Sigmoid colon (tissue), 7 donors: ENCODE data around the gene APOB. TPM values are rescaled to one million over a fixed set of nuclear protein-coding genes. Genes with fewer than 3 reads are reported as not detected.

ENCODE experiments used
- DNase-seq: peaks from one replicate; pipeline ENCODE4 v3.0.0-alpha.2; 2019
- H3K27ac ChIP-seq, 4 donors: fragments of 200-600 bp; sonication (generic); one replicate each; pipeline ENCODE4 v1.5.1; 2016 to 2019; ENCODE audit warnings: mild to moderate bottlenecking in 1 of 4
- H3K27me3 ChIP-seq, 3 donors: fragments of 200-600 bp; sonication (generic); one replicate each; pipeline ENCODE4 v1.5.1; 2019; ENCODE audit warnings: mild to moderate bottlenecking in 1 of 3
- H3K36me3 ChIP-seq, 4 donors: fragments of 200-600 bp; sonication (generic); one replicate each; pipeline ENCODE4 v1.5.1; 2016 to 2019
- H3K4me1 ChIP-seq, 4 donors: fragments of 200-600 bp; sonication (generic); one replicate each; pipeline ENCODE4 v1.5.1; 2017 to 2019
- H3K4me3 ChIP-seq, 4 donors: fragments of 200-600 bp; sonication (generic); one replicate each; pipeline ENCODE4 v1.5.1; 2017 to 2019; ENCODE audit warnings: mild to moderate bottlenecking in 2 of 4, moderate library complexity in 1 of 4
- H3K9me3 ChIP-seq, 4 donors: fragments of 200-600 bp in 3 of 4; sonication (generic) in 3 of 4; one replicate each; pipeline versions ENCODE4 v1.5.1 to v1.6.1; 2013 to 2019
- CTCF ChIP-seq, 4 experiments: fragments of 450-650 bp in 3 of 4; fragments of 200-600 bp in 1 of 4; IDR thresholded peaks; one replicate each; pipeline ENCODE4 v1.5.1; 2016 to 2019; ENCODE audit warnings: antibody characterized with exemption in 4 of 4, mild to moderate bottlenecking in 3 of 4, moderate library complexity in 2 of 4
- EP300 ChIP-seq, 4 donors: sonication (generic); formaldehyde crosslinking; IDR thresholded peaks; one replicate each; pipeline ENCODE4 v1.6.1; 2017; ENCODE audit warnings: antibody characterized with exemption in 4 of 4
- POLR2A ChIP-seq, 2 donors: fragments of 450-650 bp; IDR thresholded peaks; one replicate each; pipeline ENCODE4 v1.6.1; 2016; ENCODE audit warnings: antibody characterized with exemption in 2 of 2, mild to moderate bottlenecking in 2 of 2, moderate library complexity in 2 of 2
- POLR2AphosphoS5 ChIP-seq, 4 donors: sonication (generic); formaldehyde crosslinking; IDR thresholded peaks; one replicate each; pipeline ENCODE4 v1.6.1; 2017; ENCODE audit warnings: antibody characterized with exemption in 4 of 4
- WGBS, 2 donors: extraction: QIAGEN DNeasy Blood & Tissue Kit; methylation state at CpG; one replicate each; pipeline ENCODE4 v1.1.7; 2013; 5-methylcytosine and 5-hydroxymethylcytosine counted together
- intact Hi-C: fragments of 100-400 bp; cut with DNase I; formaldehyde crosslinking; loops from one replicate; pipeline ENCODE4 v1.15.1; 2023
- polyA plus RNA-seq, 3 donors: library from polyadenylated mRNA; stranded (reverse); fragments of 200-250 nt; gene quantifications; one replicate each; pipeline ENCODE4 v1.2.3, GENCODE V29; 2013
- total RNA-seq, 4 donors: library from RNA; depleted of rRNA; stranded (reverse); fragments of >200 nt; gene quantifications; one replicate each; pipeline ENCODE4 v1.1.0, GENCODE V29; 2016
- donor health status: healthy with polysubstance abuse.
- donor health status: Bipolar disorder and iron deficiency.
- donor health status: healthy.

The APOB gene
- total and polyA plus RNA-seq, 7 donors = under 0.01 to 3.6 (median 0.69) TPM; not detected in 1

- TF ChIP-seq POLR2AphosphoS5 (IDR thresholded peaks at IDR 0.05) (no peak), POLR2A (IDR thresholded peaks at IDR 0.05) (no peak), CTCF (IDR thresholded peaks at IDR 0.05) (no peak), EP300 (IDR thresholded peaks at IDR 0.05) (no peak)
- 86% methylated on average over 2 of the region's 2 CpGs for WGBS, 2 donors
- no peak overlapping the region for H3K4me3 ChIP-seq
- DNase-seq = no peak
- intact Hi-C loops = no loop called here
- no peaks in the 10 kb centered on the region for H3K27me3 ChIP-seq
- no peaks in the 10 kb centered on the region for H3K4me1 ChIP-seq
- H3K27ac ChIP-seq = no peak overlapping the region
- H3K36me3 ChIP-seq = no peaks in the 10 kb centered on the region
- no peaks in the 10 kb centered on the region for H3K9me3 ChIP-seq
Measured at GRCh38 chr2:21067859-21068537, 24.1 kb upstream of the APOB start.

- no peak for DNase-seq
- intact Hi-C loops = no loop called here
- H3K9me3 ChIP-seq = no peaks in the 10 kb centered on the region
- H3K27ac ChIP-seq = no peak overlapping the region
- H3K4me1 ChIP-seq = no peaks in the 10 kb centered on the region
- no peak overlapping the region for H3K4me3 ChIP-seq
- WGBS, 2 donors = 49 to 55% methylated on average over 5 of the region's 5 CpGs
- TF ChIP-seq EP300 (IDR thresholded peaks at IDR 0.05) = no peak
- TF ChIP-seq CTCF (IDR thresholded peaks at IDR 0.05) = no peak
- no peak for TF ChIP-seq POLR2A (IDR thresholded peaks at IDR 0.05)
- H3K27me3 ChIP-seq = no peaks in the 10 kb centered on the region
- H3K36me3 ChIP-seq = no peaks in the 10 kb centered on the region
Measured at GRCh38 chr2:21067125-21067524, 23.3 kb upstream of the APOB start.

GRCh38 chr2:21059885-21060610 is 16.2 kb upstream of the APOB start:
- no peaks in the 10 kb centered on the region for H3K4me1 ChIP-seq
- no peak overlapping the region for H3K4me3 ChIP-seq
- 85 to 91% methylated on average over 3 of the region's 3 CpGs for WGBS, 2 donors
- H3K27ac ChIP-seq = no peak overlapping the region
- intact Hi-C loops = no loop called here
- DNase-seq = no peak
- no peaks in the 10 kb centered on the region for H3K9me3 ChIP-seq
- no peaks in the 10 kb centered on the region for H3K27me3 ChIP-seq
- TF ChIP-seq POLR2A (IDR thresholded peaks at IDR 0.05) (no peak), POLR2AphosphoS5 (IDR thresholded peaks at IDR 0.05) (no peak), EP300 (IDR thresholded peaks at IDR 0.05) (no peak), CTCF (IDR thresholded peaks at IDR 0.05) (no peak)
- H3K36me3 ChIP-seq = no peaks in the 10 kb centered on the region

- no peak overlapping the region for H3K27ac ChIP-seq
- no peaks in the 10 kb centered on the region for H3K27me3 ChIP-seq
- no peaks in the 10 kb centered on the region for H3K36me3 ChIP-seq
- no peak for DNase-seq
- no peaks in the 10 kb centered on the region for H3K9me3 ChIP-seq
- WGBS, 2 donors = 85 to 93% methylated on average over 2 of the region's 2 CpGs
- no peak overlapping the region for H3K4me3 ChIP-seq
- H3K4me1 ChIP-seq = no peaks in the 10 kb centered on the region
- intact Hi-C loops = no loop called here
- TF ChIP-seq POLR2AphosphoS5 (IDR thresholded peaks at IDR 0.05) = no peak
- TF ChIP-seq EP300 (IDR thresholded peaks at IDR 0.05) = no peak
- no peak for TF ChIP-seq POLR2A (IDR thresholded peaks at IDR 0.05)
Measured at GRCh38 chr2:21057097-21057496, 13.2 kb upstream of the APOB start.

- H3K4me1 ChIP-seq = no peaks in the 10 kb centered on the region
- no peaks in the 10 kb centered on the region for H3K27me3 ChIP-seq
- TF ChIP-seq CTCF (IDR thresholded peaks at IDR 0.05) (no peak), POLR2A (IDR thresholded peaks at IDR 0.05) (no peak), EP300 (IDR thresholded peaks at IDR 0.05) (no peak), POLR2AphosphoS5 (IDR thresholded peaks at IDR 0.05) (no peak)
- WGBS, 2 donors = 69 to 77% methylated on average over 10 of the region's 10 CpGs
- H3K36me3 ChIP-seq = no peaks in the 10 kb centered on the region
- intact Hi-C loops = no loop called here
- DNase-seq = no peak
- no peak overlapping the region for H3K4me3 ChIP-seq
- H3K9me3 ChIP-seq = no peaks in the 10 kb centered on the region
- H3K27ac ChIP-seq = no peak overlapping the region
Measured at GRCh38 chr2:21055879-21056790, 12.3 kb upstream of the APOB start.
